ENCODE results near the gene KLF11. TPM values are rescaled to one million over a fixed set of nuclear protein-coding genes. Genes with fewer than 3 reads are reported as not detected.

KLF11 gene
- polyA plus RNA-seq, 1 of the 3 experiments (the other 2 are of a cell fraction) = 9.5 TPM

GRCh38 chr2:10004401-10004800, 38.9 kb upstream of the KLF11 start (continued):
- TF ChIP-seq REST (IDR thresholded peaks at IDR 0.05; ENCODE audit: low read depth, low read length) (no peak), TAF1 (IDR thresholded peaks at IDR 0.05; ENCODE audit: borderline replicate concordance, low read depth, low read length) (no peak), GATA2 (CRISPR knock-in tag; IDR thresholded peaks at IDR 0.05) (no peak)

DNA sequence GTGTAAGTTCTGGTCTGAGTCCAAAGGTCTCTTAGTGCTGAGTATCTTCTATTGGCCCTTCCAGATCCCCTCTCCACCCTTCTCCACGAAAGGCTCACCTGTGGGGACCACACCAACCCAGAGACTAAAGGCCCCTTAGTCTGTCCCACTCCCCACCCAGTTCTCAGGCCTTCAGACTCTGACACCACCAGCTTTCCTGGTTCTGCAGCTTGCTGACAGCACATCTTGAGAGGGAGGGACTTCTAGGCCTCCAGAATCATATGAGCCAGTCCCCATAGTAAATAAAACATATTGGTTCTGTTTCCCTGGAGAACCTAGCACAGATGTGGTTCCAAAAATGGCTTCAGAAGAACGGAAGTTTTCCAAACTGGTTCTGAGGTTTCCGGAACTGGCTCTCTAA, 38.5 kb upstream of the KLF11 start:
- Histone ChIP-seq H3K4me3 (ENCODE audit: low read depth in 2 of 2, low read length in 1 of 2) (no peak overlapping the region), H3K27me3 (ENCODE audit: insufficient read depth) (no peaks in the 10 kb centered on the region), H2AFZ (ENCODE audit: low read depth) (no peak overlapping the region), H3K36me3 (replicated peaks in 1 of 2; ENCODE audit: control insufficient read depth in 1 of 2, insufficient read depth in 2 of 2, low read length in 1 of 2) (no peaks in the 10 kb centered on the region), H3K9ac (no peak overlapping the region), H3F3A (replicated peaks; ENCODE audit: insufficient read depth) (peaks cover 5% of the 10 kb centered on the region), H3K4me2 (no peak overlapping the region), H3K9me3 (no peaks in the 10 kb centered on the region), H3K79me2 (ENCODE audit: insufficient read depth) (no peaks in the 10 kb centered on the region), H3K4me1 (ENCODE audit: control insufficient read depth in 1 of 2, insufficient read depth in 2 of 2, low read depth in 1 of 2, low read length in 1 of 2) (peaks cover 1 to 67% of the 10 kb centered on the region in 2 experiments; a peak in 3 of 4 replicates), H3K9me2 (no peaks in the 10 kb centered on the region), H3K27ac (ENCODE audit: low read depth in 2 of 2, low read length in 1 of 2) (no peak overlapping the region; a peak in 1 of 4 replicates), H4K20me1 (ENCODE audit: insufficient read depth) (no peaks in the 10 kb centered on the region)
- DNase-seq = no peak
- no peak for TF ChIP-seq REST (IDR thresholded peaks at IDR 0.05; ENCODE audit: low read depth, low read length)
- no peak for TF ChIP-seq SIN3A (IDR thresholded peaks at IDR 0.05; ENCODE audit: borderline replicate concordance, low read depth, low read length)
- no peak for TF ChIP-seq YY1 (IDR thresholded peaks at IDR 0.05; ENCODE audit: low read depth)
- TF ChIP-seq FOXJ3 (CRISPR knock-in tag; IDR thresholded peaks at IDR 0.05) = no peak
- no peak for TF ChIP-seq RAD21 (IDR thresholded peaks at IDR 0.05; ENCODE audit: low read length)
- TF ChIP-seq TEAD4 (IDR thresholded peaks at IDR 0.05; ENCODE audit: borderline replicate concordance, insufficient read depth) = no peak
- TF ChIP-seq, protein P1, sequence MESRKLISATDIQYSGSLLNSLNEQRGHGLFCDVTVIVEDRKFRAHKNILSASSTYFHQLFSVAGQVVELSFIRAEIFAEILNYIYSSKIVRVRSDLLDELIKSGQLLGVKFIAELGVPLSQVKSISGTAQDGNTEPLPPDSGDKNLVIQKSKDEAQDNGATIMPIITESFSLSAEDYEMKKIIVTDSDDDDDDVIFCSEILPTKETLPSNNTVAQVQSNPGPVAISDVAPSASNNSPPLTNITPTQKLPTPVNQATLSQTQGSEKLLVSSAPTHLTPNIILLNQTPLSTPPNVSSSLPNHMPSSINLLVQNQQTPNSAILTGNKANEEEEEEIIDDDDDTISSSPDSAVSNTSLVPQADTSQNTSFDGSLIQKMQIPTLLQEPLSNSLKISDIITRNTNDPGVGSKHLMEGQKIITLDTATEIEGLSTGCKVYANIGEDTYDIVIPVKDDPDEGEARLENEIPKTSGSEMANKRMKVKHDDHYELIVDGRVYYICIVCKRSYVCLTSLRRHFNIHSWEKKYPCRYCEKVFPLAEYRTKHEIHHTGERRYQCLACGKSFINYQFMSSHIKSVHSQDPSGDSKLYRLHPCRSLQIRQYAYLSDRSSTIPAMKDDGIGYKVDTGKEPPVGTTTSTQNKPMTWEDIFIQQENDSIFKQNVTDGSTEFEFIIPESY (IDR thresholded peaks at IDR 0.05; ENCODE audit: borderline replicate concordance, low read depth) = no peak
- no peak for TF ChIP-seq ELF1 (IDR thresholded peaks at IDR 0.05)
- 64% methylated on average over 3 of the region's 3 CpGs for WGBS (ENCODE audit: low lambda C conversion rate)
- POLR2A ChIA-PET = no interaction called here
- CTCF ChIA-PET = interaction anchor here (0.9 to 5.9 kb wide), 4 partner anchors 20 to 191 kb away, joined by 4 to 58 read pairs (median 11); no protein-coding TSS in a partner anchor
